Neuronal stem cell (in vitro differentiated cells): ENCODE data around the gene NDUFB3.
"Not testable (repeated sequence)": the region's sequence is repeated elsewhere in the genome, so short reads cannot be mapped to it uniquely, and the experiment has no call there.

Source experiments
- DNase-seq: peaks from one replicate; pipeline ENCODE4 v3.0.0-alpha.2; 2013; ENCODE audit warnings: low spot score
- H2AFZ ChIP-seq: one replicate; pipeline ENCODE4 v1.6.1; 2013; ENCODE audit warnings: mild to moderate bottlenecking, low read length, inconsistent platforms
- H2AK5ac ChIP-seq: 2 replicates; pipeline ENCODE4 v1.6.1; 2013; ENCODE audit warnings: low read depth, mild to moderate bottlenecking, inconsistent platforms, low read length, moderate library complexity, mixed read lengths
- H2BK120ac ChIP-seq: 2 replicates; pipeline ENCODE4 v1.6.1; 2013; ENCODE audit warnings: low read depth, mild to moderate bottlenecking, inconsistent platforms, low read length, moderate library complexity, mixed read lengths
- H2BK12ac ChIP-seq: one replicate; pipeline ENCODE4 v1.6.1; 2013; ENCODE audit warnings: low read length, inconsistent platforms
- H2BK15ac ChIP-seq: 2 replicates; pipeline ENCODE4 v1.6.1; 2013; ENCODE audit warnings: mild to moderate bottlenecking, low read length, inconsistent platforms, mixed read lengths
- H2BK5ac ChIP-seq: one replicate; pipeline ENCODE4 v1.6.1; 2013; ENCODE audit warnings: inconsistent platforms, mild to moderate bottlenecking, low read length, moderate library complexity
- H3K14ac ChIP-seq: one replicate; pipeline ENCODE4 v1.6.1; 2013; ENCODE audit warnings: low read length, inconsistent platforms
- H3K18ac ChIP-seq: 2 replicates; pipeline ENCODE4 v1.6.1; 2013; ENCODE audit warnings: low read length, inconsistent platforms
- H3K23ac ChIP-seq: 2 replicates; pipeline ENCODE4 v1.6.1; 2013; ENCODE audit warnings: low read depth, mild to moderate bottlenecking, mixed read lengths, low read length, inconsistent platforms; ENCODE audit not compliant: poor library complexity
- H3K27ac ChIP-seq: replicated peaks from 3 replicates; pipeline ENCODE4 v1.5.1; 2013; ENCODE audit warnings: low read length, inconsistent platforms
- H3K27me3 ChIP-seq, 3 experiments: 2 replicates each; pipeline ENCODE4 v1.6.1; 2013; ENCODE audit warnings: low read length in 3 of 3, mild to moderate bottlenecking in 2 of 3, inconsistent platforms in 1 of 3, low read depth in 1 of 3, mixed read lengths in 1 of 3, moderate library complexity in 1 of 3; ENCODE audit not compliant: control insufficient read depth in 3 of 3, insufficient read depth in 3 of 3
- H3K36me3 ChIP-seq, 2 donors: replicated peaks in 1 of 2; 2 replicates each; pipeline ENCODE4 v1.6.1; 2013; ENCODE audit warnings: low read length in 2 of 2; ENCODE audit not compliant: control insufficient read depth in 2 of 2, insufficient read depth in 2 of 2
- H3K4ac ChIP-seq: 2 replicates; pipeline ENCODE4 v1.6.1; 2013; ENCODE audit warnings: inconsistent platforms, mild to moderate bottlenecking, low read length, moderate library complexity
- H3K4me1 ChIP-seq, 2 donors: 1 replicate in 1 of 2; 2 replicates in 1 of 2; pipeline ENCODE4 v1.6.1; 2013; ENCODE audit warnings: low read length in 2 of 2, low read depth in 1 of 2; ENCODE audit not compliant: control insufficient read depth in 2 of 2, insufficient read depth in 1 of 2
- H3K4me2 ChIP-seq: one replicate; pipeline ENCODE4 v1.6.1; 2013; ENCODE audit warnings: mild to moderate bottlenecking, low read length, inconsistent platforms; ENCODE audit not compliant: insufficient read depth, poor library complexity, severe bottlenecking
- H3K4me3 ChIP-seq, 2 donors: 2 replicates each; pipeline ENCODE4 v1.5.1; 2013; ENCODE audit warnings: low read length in 2 of 2, mild to moderate bottlenecking in 2 of 2, inconsistent platforms in 1 of 2, moderate library complexity in 1 of 2
- H3K79me1 ChIP-seq: one replicate; pipeline ENCODE4 v1.6.1; 2013; ENCODE audit warnings: low read depth, mild to moderate bottlenecking, inconsistent platforms, low read length, moderate library complexity
- H3K9ac ChIP-seq: one replicate; pipeline ENCODE4 v1.6.1; 2013; ENCODE audit warnings: mild to moderate bottlenecking, low read depth, low read length, inconsistent platforms; ENCODE audit not compliant: poor library complexity
- H3K9me3 ChIP-seq, 2 donors: replicated peaks in 1 of 2; 2 replicates each; pipeline versions ENCODE3 to v1.6.1; 2013; ENCODE audit warnings: low read length in 2 of 2, mild to moderate bottlenecking in 2 of 2, inconsistent platforms in 1 of 2, low read depth in 1 of 2, mixed read lengths in 1 of 2, moderate library complexity in 1 of 2; ENCODE audit not compliant: control insufficient read depth in 2 of 2, insufficient read depth in 1 of 2
- H4K8ac ChIP-seq: one replicate; pipeline ENCODE4 v1.6.1; 2013; ENCODE audit warnings: low read depth, mild to moderate bottlenecking, inconsistent platforms, low read length, moderate library complexity
- H4K91ac ChIP-seq: one replicate; pipeline ENCODE4 v1.6.1; 2013; ENCODE audit warnings: low read length, low read depth, mild to moderate bottlenecking, inconsistent platforms; ENCODE audit not compliant: poor library complexity
- WGBS, 2 donors: extraction: QIAGEN DNeasy Blood & Tissue Kit; methylation state at CpG; one replicate each; pipeline ENCODE4 v1.1.7; 2013; ENCODE audit warnings: missing lambda C conversion rate in 2 of 2, mixed read lengths in 1 of 2; ENCODE audit not compliant: insufficient read length in 2 of 2, insufficient replicate concordance in 1 of 2; ENCODE audit errors: extremely low coverage in 2 of 2; 5-methylcytosine and 5-hydroxymethylcytosine counted together

The NDUFB3 gene

DNA sequence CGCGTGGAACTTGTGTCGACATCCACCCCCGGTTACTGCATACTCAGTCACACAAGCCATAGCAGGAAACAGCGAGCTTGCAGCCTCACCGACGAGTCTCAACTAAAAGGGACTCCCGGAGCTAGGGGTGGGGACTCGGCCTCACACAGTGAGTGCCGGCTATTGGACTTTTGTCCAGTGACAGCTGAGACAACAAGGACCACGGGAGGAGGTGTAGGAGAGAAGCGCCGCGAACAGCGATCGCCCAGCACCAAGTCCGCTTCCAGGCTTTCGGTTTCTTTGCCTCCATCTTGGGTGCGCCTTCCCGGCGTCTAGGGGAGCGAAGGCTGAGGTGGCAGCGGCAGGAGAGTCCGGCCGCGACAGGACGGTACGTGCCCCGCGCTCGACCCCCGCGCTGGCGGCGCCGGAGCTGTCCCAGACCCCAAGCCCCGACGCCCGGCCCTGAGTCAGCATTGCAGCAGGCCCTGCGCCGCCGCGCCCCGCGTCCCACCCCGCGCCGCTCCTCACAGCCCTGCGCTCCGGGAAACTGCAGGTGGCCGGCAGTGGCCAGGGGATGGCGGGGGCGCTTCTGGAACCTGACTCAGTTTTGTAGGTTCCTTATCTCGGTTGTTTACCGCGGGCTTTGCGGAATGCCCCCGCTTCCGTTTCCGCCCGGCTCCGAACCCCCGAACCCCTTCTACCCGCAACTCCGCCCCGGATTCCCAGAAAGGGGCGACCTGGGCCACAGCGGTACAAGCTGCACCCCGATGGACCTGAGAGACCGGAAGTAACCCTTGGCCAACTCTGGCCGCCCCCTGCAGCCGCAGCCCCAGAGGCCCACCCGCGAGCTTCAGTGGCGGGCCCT lies 44.5 kb downstream of the NDUFB3 start, which contains the start of gene CFLAR:
Gene CFLAR, plus strand, starts transcription at position 50 of the 844 bp plus-strand sequence. CDS start 13,702 bp downstream, outside the sequence.
- no CpG with 5 or more reads among the region's 75 CpGs for WGBS, 2 donors
- Histone ChIP-seq H4K8ac (peak within 1 kb of the TSS; percentile 77), H3K79me1 (no peaks in the 10 kb centered on the region)

DNA sequence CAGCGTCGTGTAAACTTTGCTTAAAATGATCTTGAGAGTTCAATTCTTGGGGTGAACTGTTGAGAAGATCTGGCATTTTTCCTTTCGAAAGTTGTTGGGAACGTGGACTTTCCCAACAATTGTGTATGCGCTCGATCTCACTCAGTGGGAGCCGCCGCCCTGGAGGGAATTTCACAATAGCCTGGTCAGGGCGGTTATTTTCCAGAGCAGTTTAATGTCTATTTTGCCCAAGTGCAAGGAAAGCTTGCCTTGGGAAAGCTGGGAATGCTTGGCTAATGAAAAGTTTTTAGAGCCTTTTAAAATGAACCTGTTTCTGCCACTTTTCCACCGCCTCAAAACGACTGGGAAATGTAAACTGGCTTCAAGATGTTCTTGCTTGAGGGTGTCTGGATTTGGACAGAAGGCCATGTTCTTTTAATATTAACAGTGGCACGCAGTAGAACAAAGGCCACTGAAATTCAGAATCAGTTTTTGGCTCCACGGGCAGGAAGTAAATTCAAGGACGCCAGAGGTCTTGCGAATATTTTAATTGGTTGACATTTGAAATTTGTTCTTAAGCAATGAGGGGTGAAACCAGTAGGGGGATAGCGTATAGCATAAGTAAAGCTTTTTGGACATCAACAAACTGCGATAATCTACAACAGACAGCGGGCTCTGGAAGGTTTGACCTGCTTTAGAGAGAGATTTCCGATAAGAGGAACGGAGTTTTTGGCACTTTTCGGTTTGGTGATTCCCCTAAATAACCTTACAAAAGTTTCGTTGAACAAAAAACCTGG lies 45.3 kb downstream of the NDUFB3 start:
- H3K4me3 ChIP-seq: peak overlapping the region; percentile 52 to 76
- H3K9me3 ChIP-seq: peaks cover 0 to 2% of the 10 kb centered on the region in 2 donors
- no peak for DNase-seq
- H3K27me3 ChIP-seq: no peaks in the 10 kb centered on the region
- no CpG with 5 or more reads among the region's 22 CpGs for WGBS, 2 donors
- no peak overlapping the region for H2BK15ac ChIP-seq
- no peak overlapping the region for H4K91ac ChIP-seq
- H3K36me3 ChIP-seq: no peaks in the 10 kb centered on the region
- no peak overlapping the region for H3K14ac ChIP-seq
- peak overlapping the region; percentile 69 for H3K4me2 ChIP-seq
- no peak overlapping the region for H2BK5ac ChIP-seq
- peak overlapping the region; percentile 77 for H2BK120ac ChIP-seq
- no peak overlapping the region for H3K9ac ChIP-seq
- peak overlapping the region; percentile 92 for H2AFZ ChIP-seq
- H2AK5ac ChIP-seq: no peak overlapping the region
- H3K18ac ChIP-seq: peak overlapping the region; percentile 50
- peaks cover 0 to 2% of the 10 kb centered on the region in 2 donors for H3K4me1 ChIP-seq
- H3K27ac ChIP-seq: no peak overlapping the region
- no peak overlapping the region for H2BK12ac ChIP-seq
- H3K79me1 ChIP-seq: no peaks in the 10 kb centered on the region
- H4K8ac ChIP-seq: no peak overlapping the region
- H3K4ac ChIP-seq: no peak overlapping the region
- no peak overlapping the region for H3K23ac ChIP-seq

More for the DNA sequence above, 44.5 kb downstream of the NDUFB3 start, which contains the start of gene CFLAR:
- Histone ChIP-seq H4K91ac (no peak within 1 kb of the TSS), H3K27ac (peak within 1 kb of the TSS; percentile 22), H3K9me3 (peaks cover 0 to 2% of the 10 kb centered on the region in 2 donors), H3K14ac (peak within 1 kb of the TSS; percentile 63), H3K4ac (peak within 1 kb of the TSS; percentile 58), H3K27me3 (no peaks in the 10 kb centered on the region), H3K23ac (peak within 1 kb of the TSS; percentile 97), H2BK12ac (no peak within 1 kb of the TSS), H2BK15ac (peak within 1 kb of the TSS; percentile 82), H2AFZ (peak within 1 kb of the TSS; percentile 92), H3K36me3 (no peaks in the 10 kb centered on the region), H3K4me1 (peaks cover 0 to 2% of the 10 kb centered on the region in 2 donors), H3K18ac (peak within 1 kb of the TSS; percentile 93), H2BK120ac (peak within 1 kb of the TSS; percentile 77), H3K4me2 (peak within 1 kb of the TSS; percentile 69), H2AK5ac (peak within 1 kb of the TSS; percentile 60), H3K9ac (peak within 1 kb of the TSS; percentile 92), H2BK5ac (peak within 1 kb of the TSS; percentile 79), H3K4me3 (peak within 1 kb of the TSS; percentile 52 to 76)
- no peak for DNase-seq

DNA sequence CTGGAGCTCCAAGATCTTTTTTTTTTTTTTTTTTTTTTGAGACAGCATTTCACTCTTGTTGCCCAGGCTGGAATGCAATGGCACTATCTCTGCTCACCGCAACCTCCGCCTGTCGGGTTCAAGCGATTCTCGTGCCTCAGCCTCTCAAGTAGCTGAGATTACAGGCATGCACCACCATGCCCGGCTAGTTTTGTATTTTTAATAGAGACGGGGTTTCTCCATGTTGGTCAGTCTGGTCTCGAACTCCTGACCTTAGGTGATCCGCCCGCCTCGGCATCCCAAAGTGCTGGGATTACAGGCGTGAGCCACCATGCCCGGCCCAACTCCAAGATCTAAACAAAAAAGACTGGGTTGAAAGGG lies 45.9 kb downstream of the NDUFB3 start:
- not testable (repeated sequence) for H3K4me1 ChIP-seq, H2BK5ac ChIP-seq, H3K9me3 ChIP-seq, DNase-seq, H2AK5ac ChIP-seq, H2BK12ac ChIP-seq, H3K4ac ChIP-seq, H2BK15ac ChIP-seq, H3K27me3 ChIP-seq, H3K36me3 ChIP-seq, H3K9ac ChIP-seq, H4K8ac ChIP-seq, H3K4me2 ChIP-seq, H2BK120ac ChIP-seq, H3K14ac ChIP-seq, H3K18ac ChIP-seq, H2AFZ ChIP-seq, H3K4me3 ChIP-seq, H3K79me1 ChIP-seq, H4K91ac ChIP-seq, H3K27ac ChIP-seq, H3K23ac ChIP-seq
- WGBS, 2 donors: no CpG with 5 or more reads among the region's 13 CpGs
